ENCODE measurements around the gene CSNK1G1. TPM values are rescaled to one million over a fixed set of nuclear protein-coding genes. Genes with fewer than 3 reads are reported as not detected.

The CSNK1G1 gene
- total and polyA plus RNA-seq, 10 donors, result 2.0 to 27.1 (median 19.3) TPM

DNA sequence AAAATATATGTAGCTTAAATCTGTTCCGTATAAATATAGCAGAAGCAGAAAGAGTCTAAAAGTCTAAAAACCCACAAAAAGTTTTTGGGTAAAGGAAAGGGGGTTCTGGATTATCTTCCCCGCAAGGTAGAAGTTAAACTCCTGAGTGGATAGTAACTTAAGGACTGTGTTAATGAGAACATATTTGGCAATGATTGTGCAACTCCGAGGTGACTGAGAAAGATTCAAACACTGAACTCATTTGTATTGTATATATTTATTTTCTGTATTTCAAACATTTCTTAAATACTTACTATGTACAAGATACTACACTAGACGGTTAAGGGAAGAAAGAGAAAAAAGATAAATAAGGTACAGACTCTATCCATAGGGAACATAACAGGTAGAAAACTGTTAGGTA, 120.4 kb downstream of the CSNK1G1 start:
- H3K27ac ChIP-seq, result no peak overlapping the region
- DNase-seq, result no peak
- WGBS, 5 donors, result 81 to 94% (median 89%) methylated on average over 4 of the region's 4 CpGs
- no peaks in the 10 kb centered on the region for H3K36me3 ChIP-seq
- H3K27me3 ChIP-seq (replicated peaks in 1 of 7), result no peaks in the 10 kb centered on the region
- H3K4me1 ChIP-seq, result peaks cover 0 to 9% (median 0%) of the 10 kb centered on the region in 6 donors
- H3K4me3 ChIP-seq, result no peak overlapping the region
- intact Hi-C loops (cut with DNase I; ENCODE audit: low total_unique reads), result no loop called here
- H3K9me3 ChIP-seq, result no peaks in the 10 kb centered on the region
- TF ChIP-seq POLR2AphosphoS5 (IDR thresholded peaks at IDR 0.05), result no peak
- TF ChIP-seq POLR2A (IDR thresholded peaks at IDR 0.05), result no peak
- TF ChIP-seq, protein P1, sequence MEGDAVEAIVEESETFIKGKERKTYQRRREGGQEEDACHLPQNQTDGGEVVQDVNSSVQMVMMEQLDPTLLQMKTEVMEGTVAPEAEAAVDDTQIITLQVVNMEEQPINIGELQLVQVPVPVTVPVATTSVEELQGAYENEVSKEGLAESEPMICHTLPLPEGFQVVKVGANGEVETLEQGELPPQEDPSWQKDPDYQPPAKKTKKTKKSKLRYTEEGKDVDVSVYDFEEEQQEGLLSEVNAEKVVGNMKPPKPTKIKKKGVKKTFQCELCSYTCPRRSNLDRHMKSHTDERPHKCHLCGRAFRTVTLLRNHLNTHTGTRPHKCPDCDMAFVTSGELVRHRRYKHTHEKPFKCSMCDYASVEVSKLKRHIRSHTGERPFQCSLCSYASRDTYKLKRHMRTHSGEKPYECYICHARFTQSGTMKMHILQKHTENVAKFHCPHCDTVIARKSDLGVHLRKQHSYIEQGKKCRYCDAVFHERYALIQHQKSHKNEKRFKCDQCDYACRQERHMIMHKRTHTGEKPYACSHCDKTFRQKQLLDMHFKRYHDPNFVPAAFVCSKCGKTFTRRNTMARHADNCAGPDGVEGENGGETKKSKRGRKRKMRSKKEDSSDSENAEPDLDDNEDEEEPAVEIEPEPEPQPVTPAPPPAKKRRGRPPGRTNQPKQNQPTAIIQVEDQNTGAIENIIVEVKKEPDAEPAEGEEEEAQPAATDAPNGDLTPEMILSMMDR (IDR thresholded peaks at IDR 0.05 in 8 of 11, conservative IDR thresholded peaks at IDR 0.05 in 3 of 11), result no peak

DNA sequence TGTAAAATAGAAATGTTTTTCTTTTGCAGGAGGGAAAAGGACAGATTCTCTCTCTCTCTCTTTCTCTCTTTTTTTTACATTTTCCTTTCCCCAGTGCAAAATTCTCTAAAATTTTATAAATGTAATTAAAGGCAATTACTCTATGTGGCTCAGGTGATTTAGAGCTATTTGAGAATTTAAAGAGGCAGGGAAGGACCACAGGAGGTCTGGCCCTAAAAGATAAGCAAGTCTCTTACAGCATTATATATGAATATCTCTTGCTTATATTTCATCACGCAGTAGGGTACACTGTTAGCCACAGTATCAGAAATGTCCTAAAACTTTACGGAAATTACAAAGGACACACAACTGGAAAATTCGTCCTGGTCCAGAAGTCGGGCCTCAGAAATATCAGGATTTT, 122.7 kb downstream of the CSNK1G1 start:
- Histone ChIP-seq H3K4me3 (no peak overlapping the region), H3K36me3 (peaks cover 0 to 5% (median 0%) of the 10 kb centered on the region in 6 donors), H3K27ac (no peak overlapping the region), H3K9me3 (no peaks in the 10 kb centered on the region), H3K4me1 (peaks cover 0 to 9% (median 0%) of the 10 kb centered on the region in 6 donors), H3K27me3 (replicated peaks in 1 of 7) (no peaks in the 10 kb centered on the region)
- no peak for DNase-seq
- TF ChIP-seq POLR2AphosphoS5 (IDR thresholded peaks at IDR 0.05) (no peak), POLR2A (IDR thresholded peaks at IDR 0.05) (no peak)
- TF ChIP-seq, protein P1 (IDR thresholded peaks at IDR 0.05 in 8 of 11, conservative IDR thresholded peaks at IDR 0.05 in 3 of 11), result no peak
- WGBS, 5 donors, result 93 to 99% (median 97%) methylated on average over 4 of the region's 4 CpGs
- intact Hi-C loops (cut with DNase I; ENCODE audit: low total_unique reads), result no loop called here

DNA sequence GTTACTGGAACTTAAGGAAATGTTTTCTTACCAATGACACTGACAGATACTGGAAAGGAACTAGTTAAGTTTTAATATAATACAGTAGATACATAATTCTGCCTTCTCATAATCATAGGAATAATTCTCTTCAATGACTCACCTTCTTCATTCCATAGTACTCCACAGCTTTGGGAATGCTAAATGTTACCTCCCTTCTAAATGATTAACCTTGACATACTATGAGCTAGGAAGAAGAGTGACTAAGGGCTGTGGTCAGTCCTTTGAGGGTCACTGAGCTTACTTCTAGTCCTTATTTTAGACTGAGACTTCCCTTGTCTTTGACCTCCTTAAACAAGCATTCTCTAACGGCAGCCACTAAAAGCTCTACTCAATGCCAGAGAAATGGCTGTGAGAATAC, 123.6 kb downstream of the CSNK1G1 start:
- Histone ChIP-seq H3K36me3 (peaks cover 0 to 8% (median 0%) of the 10 kb centered on the region in 6 donors), H3K27ac (no peak overlapping the region), H3K4me1 (peaks cover 0 to 9% (median 0%) of the 10 kb centered on the region in 6 donors), H3K9me3 (no peaks in the 10 kb centered on the region), H3K4me3 (no peak overlapping the region), H3K27me3 (replicated peaks in 1 of 7) (no peaks in the 10 kb centered on the region)
- WGBS, 5 donors, result 66 to 82% (median 76%) methylated on average over 1 of the region's 1 CpG
- TF ChIP-seq POLR2AphosphoS5 (IDR thresholded peaks at IDR 0.05), result no peak
- TF ChIP-seq, protein P1 (IDR thresholded peaks at IDR 0.05 in 8 of 11, conservative IDR thresholded peaks at IDR 0.05 in 3 of 11), result no peak
- TF ChIP-seq POLR2A (IDR thresholded peaks at IDR 0.05), result no peak
- intact Hi-C loops (cut with DNase I; ENCODE audit: low total_unique reads), result no loop called here
- no peak for DNase-seq

DNA sequence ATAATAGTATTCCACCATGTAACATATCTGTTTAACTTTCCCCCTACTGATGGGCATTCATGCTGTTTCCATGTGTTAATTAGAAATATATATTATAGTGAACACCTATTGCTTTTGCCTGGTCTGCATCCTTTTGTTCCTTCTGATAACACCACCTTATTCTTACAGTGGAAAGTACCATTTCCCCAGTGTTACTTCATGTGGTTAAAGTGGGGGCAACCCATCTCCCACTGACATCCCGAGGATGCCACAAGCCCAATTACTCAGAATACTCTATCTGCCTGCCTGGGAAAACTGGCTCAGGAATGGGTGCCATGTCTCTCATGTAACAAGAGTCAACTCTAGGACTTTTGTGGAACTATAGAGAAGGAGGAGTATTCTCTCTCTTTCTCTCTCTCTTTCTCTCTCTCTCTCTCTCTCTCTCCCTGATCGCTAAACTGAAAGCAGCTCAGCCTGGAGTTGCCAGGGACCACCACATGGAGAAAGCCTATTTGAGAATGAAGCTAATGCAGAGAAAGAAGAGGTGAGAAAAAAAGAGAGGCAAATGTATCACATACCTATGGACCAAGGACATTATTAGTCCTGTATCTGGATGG, 126.7 kb downstream of the CSNK1G1 start:
- Histone ChIP-seq H3K9me3 (peaks cover 0 to 12% (median 4%) of the 10 kb centered on the region in 8 donors), H3K4me1 (peaks cover 0 to 17% (median 0%) of the 10 kb centered on the region in 6 donors), H3K27me3 (replicated peaks in 1 of 7) (no peaks in the 10 kb centered on the region), H3K36me3 (peaks cover 0 to 14% (median 0%) of the 10 kb centered on the region in 6 donors), H3K4me3 (no peak overlapping the region), H3K27ac (no peak overlapping the region)
- no peak for DNase-seq
- no peak for TF ChIP-seq POLR2A (IDR thresholded peaks at IDR 0.05)
- intact Hi-C loops (cut with DNase I; ENCODE audit: low total_unique reads), result no loop called here
- 74 to 86% (median 83%) methylated on average over 2 of the region's 2 CpGs for WGBS, 5 donors
